ENCODE data around the gene TMEM123. TPM values are rescaled to one million over a fixed set of nuclear protein-coding genes. Genes with fewer than 3 reads are reported as not detected.

Gene TMEM123
- total and polyA plus RNA-seq, 2 of the 13 experiments (the other 11 are each of a cell fraction or from before 2014, with no cell fraction given) = 365 to 2,761 TPM

GRCh38 chr11:102476812-102477211 lies 24.2 kb upstream of the TMEM123 start (continued):
- TF ChIP-seq SNRNP70 (IDR thresholded peaks at IDR 0.05; ENCODE audit: low read depth, low read length) (no peak), ZNF891 (CRISPR knock-in tag; IDR thresholded peaks at IDR 0.05) (no peak), TAF15 (IDR thresholded peaks at IDR 0.05; ENCODE audit: low read depth, low read length, poor library complexity, severe bottlenecking) (no peak), ZMYM4 (CRISPR knock-in tag; IDR thresholded peaks at IDR 0.05) (peak; percentile 79), ZNF10 (CRISPR knock-in tag; IDR thresholded peaks at IDR 0.05; ENCODE audit: borderline replicate concordance, low read depth) (no peak), PCBP1 (IDR thresholded peaks at IDR 0.05; ENCODE audit: borderline replicate concordance, low read depth, low read length) (no peak), ZNF326 (CRISPR knock-in tag; IDR thresholded peaks at IDR 0.05; ENCODE audit: borderline replicate concordance) (no peak), HNF4G (IDR thresholded peaks at IDR 0.05; ENCODE audit: borderline replicate concordance, low read depth, low read length) (peak; percentile 34; the same call in 1 of the 2 replicates), HNF4G (CRISPR knock-in tag; IDR thresholded peaks at IDR 0.05; ENCODE audit: borderline replicate concordance, low read depth) (no peak), ZNF639 (CRISPR knock-in tag; conservative IDR thresholded peaks at IDR 0.05) (no peak), SALL1 (CRISPR knock-in tag; IDR thresholded peaks at IDR 0.05) (peak; percentile 83), CSRNP1 (CRISPR knock-in tag; IDR thresholded peaks at IDR 0.05) (no peak), RNF2 (conservative IDR thresholded peaks at IDR 0.05; ENCODE audit: low read depth) (no peak), ZNF382 (CRISPR knock-in tag; IDR thresholded peaks at IDR 0.05; ENCODE audit: borderline replicate concordance) (no peak), PLSCR1 (CRISPR knock-in tag; IDR thresholded peaks at IDR 0.05; ENCODE audit: borderline replicate concordance) (no peak), ZNF430 (CRISPR knock-in tag; IDR thresholded peaks at IDR 0.05) (peak; percentile 44; the same call in 1 of the 2 replicates), NCOA5 (CRISPR knock-in tag; IDR thresholded peaks at IDR 0.05) (no peak), ZBTB1 (CRISPR knock-in tag; IDR thresholded peaks at IDR 0.05; ENCODE audit: borderline replicate concordance) (no peak), KLF9 (CRISPR knock-in tag; IDR thresholded peaks at IDR 0.05; ENCODE audit: low read depth) (no peak), ZNF138 (CRISPR knock-in tag; IDR thresholded peaks at IDR 0.05; ENCODE audit: low read depth) (no peak), REPIN1 (CRISPR knock-in tag; IDR thresholded peaks at IDR 0.05; ENCODE audit: borderline replicate concordance, low read depth) (no peak), HMGXB3 (CRISPR knock-in tag; IDR thresholded peaks at IDR 0.05; ENCODE audit: borderline replicate concordance) (peak; percentile 40; the same call in 1 of the 2 replicates), RFX5 (IDR thresholded peaks at IDR 0.05; ENCODE audit: low read depth, low read length) (no peak), SNAI1 (CRISPR knock-in tag; IDR thresholded peaks at IDR 0.05; ENCODE audit: borderline replicate concordance) (no peak)

Measured in HepG2 (cell line).